ENCODE results near the gene MVD.

Gene MVD

DNA sequence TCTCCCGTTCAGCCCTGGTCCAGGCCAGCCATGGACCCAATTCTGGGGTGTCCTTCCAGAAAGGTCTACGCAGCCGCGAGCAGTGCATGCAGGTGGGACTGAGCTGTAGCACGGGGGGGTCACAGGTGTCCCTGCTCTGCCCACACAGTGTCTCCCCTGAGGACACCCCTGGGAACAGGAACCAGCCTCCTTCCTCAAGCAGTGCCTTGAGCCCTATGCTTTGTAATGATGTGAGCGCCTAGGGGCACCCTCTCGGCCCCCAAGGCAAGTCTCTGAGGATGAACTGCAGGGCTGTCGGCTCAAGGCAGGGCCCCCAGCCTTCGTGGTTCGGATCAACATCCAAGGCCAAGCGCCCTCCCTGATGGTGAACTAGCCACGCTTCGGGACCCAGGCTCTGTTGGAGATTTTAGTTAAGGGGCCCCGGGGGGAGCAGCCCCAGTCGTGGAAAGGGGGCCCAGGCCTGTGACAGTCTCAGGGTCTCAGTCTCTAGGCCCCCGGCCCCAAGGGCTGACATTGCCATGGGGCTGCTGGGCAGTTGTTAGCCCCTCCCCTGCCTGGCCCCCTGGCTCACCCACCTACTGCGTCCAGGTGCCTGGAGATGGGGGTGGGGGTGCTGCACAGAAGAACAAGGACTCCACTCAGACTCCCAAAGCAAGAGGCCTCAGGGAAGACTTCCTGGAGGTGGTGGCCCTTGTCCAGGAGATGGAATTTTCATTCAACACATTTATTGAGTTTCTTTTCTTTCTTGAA lies 22.2 kb downstream of the MVD start:
- DNase-seq (ENCODE audit: low read depth in 2 of 2) = no peak

DNA sequence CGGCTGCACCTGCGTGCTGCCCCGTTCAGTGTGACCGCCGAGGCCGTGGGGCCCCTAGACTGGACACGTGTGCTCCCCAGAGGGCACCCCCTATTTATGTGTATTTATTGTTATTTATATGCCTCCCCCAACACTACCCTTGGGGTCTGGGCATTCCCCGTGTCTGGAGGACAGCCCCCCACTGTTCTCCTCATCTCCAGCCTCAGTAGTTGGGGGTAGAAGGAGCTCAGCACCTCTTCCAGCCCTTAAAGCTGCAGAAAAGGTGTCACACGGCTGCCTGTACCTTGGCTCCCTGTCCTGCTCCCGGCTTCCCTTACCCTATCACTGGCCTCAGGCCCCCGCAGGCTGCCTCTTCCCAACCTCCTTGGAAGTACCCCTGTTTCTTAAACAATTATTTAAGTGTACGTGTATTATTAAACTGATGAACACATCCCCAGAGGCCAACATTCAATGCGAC lies 22.8 kb downstream of the MVD start:
- DNase-seq (ENCODE audit: low read depth in 2 of 2) = no peak

DNA sequence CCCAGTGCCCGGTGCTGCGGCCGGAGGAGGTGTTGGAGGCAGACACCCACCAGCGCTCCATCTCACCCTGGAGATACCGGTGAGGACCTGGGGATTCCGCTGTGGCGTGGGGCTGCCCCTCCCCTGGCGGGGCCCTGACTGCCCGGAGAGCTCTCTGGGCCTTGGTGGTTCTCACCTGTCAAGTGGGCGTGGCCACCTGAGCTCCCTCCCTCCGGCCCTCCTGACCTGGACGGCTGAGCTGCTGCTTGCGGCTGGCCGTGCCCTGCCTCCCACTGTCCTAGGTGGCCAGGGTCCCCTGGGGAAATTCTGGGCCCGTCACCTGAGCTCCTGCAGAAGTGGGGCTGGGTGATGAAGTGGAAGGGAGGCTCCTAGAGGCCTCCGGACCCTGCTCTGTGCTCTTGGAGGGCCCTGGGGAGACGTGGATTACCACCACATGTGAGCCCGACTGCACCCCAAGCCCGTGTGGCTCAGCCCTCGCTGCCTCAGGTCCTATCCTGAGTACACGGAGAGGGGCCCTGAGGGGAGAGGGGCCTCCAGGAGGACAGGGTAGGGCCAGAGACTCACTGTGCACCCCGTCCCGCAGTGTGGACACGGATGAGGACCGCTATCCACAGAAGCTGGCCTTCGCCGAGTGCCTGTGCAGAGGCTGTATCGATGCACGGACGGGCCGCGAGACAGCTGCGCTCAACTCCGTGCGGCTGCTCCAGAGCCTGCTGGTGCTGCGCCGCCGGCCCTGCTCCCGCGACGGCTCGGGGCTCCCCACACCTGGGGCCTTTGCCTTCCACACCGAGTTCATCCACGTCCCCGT lies 23.5 kb downstream of the MVD start:
- no peak for DNase-seq (ENCODE audit: low read depth in 2 of 2)

DNA sequence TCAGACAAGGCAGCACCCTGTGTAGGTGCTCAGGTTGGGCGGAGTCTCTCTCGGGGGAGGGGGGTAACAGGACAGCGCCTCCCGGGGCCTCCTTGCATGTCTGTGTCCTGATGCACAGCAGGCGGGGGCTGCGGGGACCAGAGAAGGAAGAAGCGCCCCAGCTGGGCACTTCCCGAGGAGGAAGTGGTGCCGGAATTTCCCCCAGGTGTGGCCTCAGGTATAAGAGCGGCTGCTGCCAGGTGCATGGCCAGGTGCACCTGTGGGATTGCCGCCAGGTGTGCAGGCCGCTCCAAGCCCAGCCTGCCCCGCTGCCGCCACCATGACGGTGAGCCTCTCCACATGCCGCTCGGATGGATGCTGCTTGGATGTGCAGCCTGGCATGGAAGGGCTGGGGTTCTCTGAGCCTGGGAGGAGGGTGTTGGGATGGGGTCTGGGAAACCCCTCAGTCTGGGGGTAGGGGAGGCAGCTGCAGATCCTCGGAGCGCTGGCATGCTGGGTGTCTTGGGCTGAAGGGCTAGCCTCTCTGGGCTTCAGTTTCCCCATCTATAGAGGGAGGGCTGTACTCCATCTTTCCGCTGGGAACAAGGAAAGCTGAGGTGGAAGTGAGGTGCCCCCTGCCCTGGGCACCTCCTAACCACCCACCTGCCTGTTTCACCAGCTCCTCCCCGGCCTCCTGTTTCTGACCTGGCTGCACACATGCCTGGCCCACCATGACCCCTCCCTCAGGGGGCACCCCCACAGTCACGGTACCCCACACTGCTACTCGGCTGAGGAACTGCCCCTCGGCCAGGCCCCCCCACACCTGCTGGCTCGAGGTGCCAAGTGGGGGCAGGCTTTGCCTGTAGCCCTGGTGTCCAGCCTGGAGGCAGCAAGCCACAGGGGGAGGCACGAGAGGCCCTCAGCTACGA lies 24.3 kb downstream of the MVD start, which contains the start of gene IL17C:
Gene IL17C, plus strand, starts transcription at position 250 of the 908 bp plus-strand sequence. Its CDS starts 70 bp downstream, at position 320.
- no peak for DNase-seq (ENCODE audit: low read depth in 2 of 2)

DNA sequence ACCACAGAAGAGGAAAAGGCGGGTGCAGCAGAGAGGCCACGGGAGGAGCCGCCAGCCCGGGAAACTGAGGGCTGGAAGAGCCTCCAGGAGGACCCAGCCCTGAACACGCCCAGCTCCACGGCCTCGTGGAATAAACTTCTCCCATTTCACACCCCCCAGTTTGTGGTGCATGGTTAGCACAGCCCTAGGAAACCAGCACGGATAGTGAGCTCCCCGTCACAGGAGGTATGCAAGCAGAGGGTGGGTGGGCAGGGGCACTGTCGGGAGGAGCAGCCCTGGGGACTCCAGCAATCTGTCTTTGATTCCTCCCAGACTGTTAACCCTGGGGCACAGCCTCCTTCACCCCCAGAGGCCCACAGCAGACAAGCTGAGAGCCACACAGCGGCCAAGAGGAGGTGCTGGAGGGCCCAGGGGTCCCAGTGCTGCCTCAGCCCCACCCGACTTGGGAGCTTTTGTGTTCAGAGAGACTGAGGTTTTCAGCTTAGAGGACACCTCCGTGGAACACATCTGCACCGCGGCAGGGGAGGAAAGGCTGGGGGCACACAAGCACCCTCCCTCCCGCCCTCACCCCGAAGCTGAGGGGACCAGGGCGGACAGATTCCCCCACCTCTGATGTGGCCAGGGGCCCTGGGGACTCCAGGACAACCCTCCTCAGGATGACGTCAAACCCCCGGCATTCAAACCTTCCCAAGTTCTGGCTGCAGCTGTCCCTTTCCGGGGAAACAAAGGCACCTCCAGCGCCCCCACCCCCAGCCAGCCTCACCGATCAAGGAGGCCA lies 26.2 kb downstream of the MVD start:
- DNase-seq (ENCODE audit: low read depth in 2 of 2) = no peak

DNA sequence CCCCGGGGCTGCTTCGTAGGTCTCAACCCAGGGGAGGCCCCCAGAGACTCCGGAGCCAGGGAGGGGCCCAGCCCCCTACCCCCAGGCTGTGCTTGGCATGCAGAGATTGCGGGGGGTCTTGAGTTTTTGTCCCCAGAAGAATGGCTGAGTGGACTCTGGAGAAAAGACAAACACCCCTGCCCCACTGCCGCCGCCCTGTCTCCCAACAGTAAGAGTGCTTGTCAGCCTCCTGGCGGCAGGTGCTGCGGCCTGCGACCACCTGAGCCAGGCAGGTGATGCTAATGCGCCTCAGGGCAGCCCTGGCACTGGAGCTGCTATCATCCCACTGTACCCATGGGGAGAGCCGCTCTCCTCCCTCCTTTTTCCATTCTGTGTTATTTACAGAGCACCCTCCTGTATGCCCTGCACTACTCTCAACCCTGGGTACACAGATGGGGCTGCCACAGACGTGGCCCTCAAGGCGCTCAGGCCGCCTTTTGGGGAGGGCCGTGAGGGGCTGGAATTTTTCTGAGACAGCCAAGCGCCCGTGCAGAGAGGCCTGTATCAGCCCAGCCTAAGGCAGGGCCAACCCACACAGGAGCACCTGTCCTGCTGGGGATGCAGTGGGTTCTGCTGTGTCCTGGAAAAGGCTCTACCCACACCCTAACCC lies 27.1 kb downstream of the MVD start:
- no peak for DNase-seq (ENCODE audit: low read depth in 2 of 2)

DNA sequence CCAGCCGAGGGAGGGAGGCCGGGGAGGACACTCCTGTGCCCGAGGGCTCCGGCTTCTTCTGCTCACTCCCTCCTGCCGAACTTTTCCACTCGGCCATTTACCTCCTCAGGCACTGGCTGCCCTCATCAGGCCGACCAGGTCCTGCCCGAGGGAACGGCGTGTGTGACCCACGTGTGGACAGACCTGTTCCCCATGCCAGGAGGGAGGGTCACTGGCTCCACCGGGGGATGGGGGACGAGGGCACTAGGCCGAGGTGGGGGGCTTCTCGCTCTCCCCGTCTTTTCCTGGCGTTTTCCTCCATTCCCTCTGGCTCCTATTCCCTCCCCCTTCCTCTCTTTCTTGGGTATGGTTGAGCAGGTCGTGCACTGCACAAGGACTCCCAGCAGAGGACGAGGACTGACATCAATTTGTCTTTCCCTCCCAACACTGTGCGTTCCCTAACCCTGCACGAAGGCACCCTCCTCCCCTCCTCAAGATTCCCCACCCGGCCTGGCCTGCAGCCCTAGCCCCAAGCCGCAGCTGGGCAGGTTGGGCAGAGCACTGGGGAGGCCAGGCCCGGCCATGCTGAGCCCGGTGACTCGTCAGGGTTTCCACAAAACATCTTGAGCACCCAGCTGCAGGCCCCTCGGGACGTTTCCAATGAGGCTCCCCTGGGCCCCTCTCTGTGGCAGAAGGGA lies 27.8 kb downstream of the MVD start:
- DNase-seq (ENCODE audit: low read depth in 2 of 2) = no peak

DNA sequence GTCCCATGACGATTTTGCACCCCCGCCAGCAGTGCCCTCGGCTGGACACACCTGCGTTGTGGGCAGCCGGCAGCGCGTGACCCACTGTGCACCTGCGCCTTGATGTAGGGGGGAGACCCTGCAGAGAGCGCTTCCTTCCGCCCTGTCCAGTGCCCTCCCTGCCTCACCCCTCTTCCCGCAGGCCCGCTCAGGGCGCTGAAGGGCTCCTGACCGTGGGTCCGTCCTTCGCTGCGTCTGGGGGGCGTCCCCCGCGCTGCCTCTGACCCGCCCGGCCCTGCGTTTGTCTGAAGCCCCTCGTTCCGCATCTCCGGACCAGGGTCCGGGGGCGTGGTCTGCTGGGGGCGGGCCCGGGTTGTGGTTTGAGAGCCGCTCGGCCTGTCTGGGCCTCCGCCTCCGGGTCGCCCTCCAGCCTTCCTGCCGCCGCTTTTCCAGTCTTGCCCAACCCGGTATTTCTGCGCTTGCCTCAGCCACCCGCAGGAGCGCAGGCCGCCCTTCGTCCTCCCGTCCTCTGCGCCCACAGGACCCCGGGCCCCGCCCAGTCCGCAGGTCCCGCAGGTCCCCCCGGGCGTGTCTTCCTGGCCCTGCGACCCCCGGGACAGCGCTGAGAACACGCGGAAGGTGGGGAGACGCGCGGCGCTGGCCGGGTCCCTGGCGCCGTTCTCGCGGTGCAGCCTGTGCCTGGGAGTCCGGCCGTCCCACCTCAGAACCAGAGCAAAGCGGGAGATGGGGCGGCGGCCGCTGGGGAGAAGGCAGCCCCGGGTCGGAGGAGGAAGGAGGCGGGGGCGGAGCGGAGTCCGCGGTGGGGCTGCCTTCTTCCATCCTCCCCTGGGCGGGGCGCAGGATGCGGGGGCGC lies 28.5 kb downstream of the MVD start:
- no peak for DNase-seq (ENCODE audit: low read depth in 2 of 2)

DNA sequence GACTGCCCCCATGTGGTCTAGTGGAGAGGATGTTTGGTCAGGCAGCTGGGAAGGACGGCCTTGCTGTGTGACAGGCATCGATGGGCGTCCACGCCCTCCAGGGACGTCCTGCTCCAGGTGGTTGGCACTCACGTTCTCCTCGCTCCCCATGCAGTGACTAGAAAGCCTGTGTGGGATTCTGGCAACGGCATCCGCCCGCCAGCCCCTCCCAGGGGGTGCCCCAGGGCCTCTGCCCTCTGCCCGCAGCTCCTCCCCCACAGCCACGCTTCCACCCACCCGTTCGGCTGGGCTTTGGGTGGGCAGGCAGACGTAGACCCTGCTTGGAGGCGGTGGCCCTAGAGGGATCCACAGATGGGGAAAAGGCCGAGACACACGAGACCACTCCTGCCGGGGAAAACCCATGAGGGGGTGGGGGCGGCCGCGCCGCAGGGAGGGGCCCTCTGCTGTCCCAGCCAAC lies 29.2 kb downstream of the MVD start:
- no peak for DNase-seq (ENCODE audit: low read depth in 2 of 2)

DNA sequence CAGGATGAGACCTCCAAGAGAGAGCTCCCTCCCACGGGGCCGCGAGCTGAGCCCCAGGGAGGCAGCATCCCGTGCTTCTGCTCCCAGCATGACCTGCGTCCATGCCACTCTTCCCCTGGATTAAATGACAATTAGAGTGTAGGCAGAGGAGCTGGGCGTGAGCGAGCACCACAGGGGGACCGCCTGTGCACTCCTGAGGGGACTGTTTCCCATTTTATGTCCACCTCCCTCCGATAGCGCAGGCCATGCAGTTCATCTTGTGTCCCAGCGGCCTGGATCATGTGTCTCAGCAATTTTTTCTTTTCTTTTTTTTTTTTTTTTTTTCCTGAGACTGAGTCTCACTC lies 30.3 kb downstream of the MVD start:
- no peak for DNase-seq (ENCODE audit: low read depth in 2 of 2)

DNA sequence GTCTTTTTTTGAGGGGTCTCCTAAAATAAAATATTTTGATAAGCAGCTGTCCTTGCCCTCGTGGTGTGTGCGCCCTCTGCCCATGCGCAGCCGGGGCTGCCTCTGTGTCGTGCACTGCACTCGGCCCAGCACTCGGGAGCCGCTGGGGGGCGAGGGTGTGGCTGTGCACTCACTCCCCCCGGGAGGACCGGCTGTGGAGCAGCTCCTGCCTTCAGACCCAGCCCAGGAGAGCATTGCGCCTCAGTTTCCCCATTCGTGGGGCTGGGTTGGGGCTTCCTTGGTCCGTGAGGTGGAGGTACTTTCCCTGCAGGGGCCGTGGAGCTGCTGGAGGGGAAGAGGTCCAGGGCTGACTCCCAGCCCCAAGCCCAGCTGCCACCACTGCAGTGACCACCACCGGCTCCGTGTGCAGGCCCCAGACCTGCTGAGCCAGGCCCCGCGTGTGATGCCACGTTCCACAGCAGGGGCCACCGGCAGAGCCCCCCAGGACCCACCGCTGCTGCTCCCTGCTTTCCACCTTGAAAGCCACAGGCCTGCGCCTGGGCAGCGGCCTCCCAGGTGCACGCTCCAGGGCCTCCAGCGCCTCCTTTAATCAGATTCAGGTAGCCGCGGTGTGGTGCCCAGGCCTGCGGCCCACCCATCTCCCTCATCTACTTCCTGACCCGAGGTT lies 30.8 kb downstream of the MVD start:
- no peak for DNase-seq (ENCODE audit: low read depth in 2 of 2)

DNA sequence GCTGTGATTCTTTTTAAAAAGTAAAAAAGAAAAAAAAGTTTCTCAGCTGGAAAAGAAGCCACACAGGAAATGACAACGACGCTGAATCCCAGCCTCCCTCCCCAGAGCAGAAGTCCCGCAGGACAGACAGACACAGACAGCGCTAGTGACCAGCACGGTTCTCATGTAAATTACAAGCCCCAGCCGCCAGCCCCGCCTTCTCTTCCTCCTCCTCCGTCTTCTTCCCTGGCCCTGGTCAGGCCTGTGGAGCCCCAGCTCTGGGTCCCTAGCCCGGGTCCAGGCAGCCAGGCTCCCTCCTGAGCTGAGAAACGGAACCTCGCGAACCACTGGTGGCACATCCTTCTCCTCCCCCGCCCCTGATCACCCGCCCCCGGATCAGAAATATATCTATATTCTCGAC lies 31.5 kb downstream of the MVD start:
- DNase-seq (ENCODE audit: low read depth in 2 of 2) = no peak

DNA sequence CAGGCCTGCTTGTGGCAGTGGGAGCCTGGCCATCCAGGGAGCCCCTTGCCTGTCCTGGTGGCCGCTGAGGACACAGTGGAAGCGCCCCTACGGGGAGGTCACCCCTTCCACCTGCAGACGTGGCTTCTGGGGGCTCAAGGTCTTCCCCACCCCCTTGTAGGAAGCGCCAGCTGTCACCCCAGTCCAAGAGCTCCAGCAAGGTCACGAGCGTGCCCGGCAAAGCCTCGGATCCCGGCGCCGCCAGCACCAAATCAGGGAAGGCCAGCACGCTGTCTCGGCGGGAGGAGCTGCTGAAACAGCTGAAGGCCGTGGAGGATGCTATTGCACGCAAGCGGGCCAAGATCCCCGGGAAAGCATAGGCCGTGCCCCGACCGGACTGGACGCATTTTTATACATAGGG lies 31.9 kb downstream of the MVD start:
- no peak for DNase-seq (ENCODE audit: low read depth in 2 of 2)

DNA sequence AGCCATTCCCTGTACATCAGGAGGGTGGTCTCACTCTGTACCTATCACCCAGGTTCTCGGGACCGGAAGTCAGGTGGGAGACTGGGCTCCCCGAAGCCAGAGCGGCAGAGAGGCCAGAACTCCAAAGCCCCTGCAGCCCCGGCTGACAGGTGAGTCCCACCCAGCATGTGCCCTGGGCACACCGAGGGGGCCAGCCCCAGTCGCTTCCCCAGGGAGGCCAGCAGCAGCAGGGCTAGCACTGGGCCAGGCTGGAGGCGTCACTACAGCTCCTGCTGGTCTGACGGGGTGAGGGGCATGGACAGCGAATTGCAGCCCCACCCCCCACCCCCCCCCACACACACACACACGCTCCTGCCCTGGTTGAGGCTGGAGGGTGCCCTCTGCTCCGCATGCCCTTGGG lies 32.5 kb downstream of the MVD start:
- DNase-seq (ENCODE audit: low read depth in 2 of 2) = no peak

DNA sequence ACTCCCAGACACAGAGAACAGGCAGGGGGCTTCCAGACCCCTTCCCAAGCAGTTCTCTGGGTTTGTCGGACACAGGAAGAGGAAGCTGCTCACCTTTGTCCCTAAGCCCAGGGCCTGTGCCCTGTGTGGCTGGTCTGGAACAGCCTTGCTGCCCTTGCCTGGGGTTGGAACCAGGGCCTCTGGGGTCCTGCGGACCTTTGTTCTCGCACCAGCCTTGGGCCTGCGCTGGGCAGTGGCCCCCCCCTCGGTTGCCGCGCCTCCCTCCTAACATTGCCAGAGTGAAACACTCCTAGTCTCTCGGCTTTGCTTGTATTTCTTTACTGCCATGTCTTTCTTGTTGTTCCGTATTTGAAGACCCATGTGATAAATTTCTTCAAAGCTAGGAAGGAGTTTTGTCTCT lies 33.1 kb downstream of the MVD start:
- DNase-seq (ENCODE audit: low read depth in 2 of 2) = no peak

DNA sequence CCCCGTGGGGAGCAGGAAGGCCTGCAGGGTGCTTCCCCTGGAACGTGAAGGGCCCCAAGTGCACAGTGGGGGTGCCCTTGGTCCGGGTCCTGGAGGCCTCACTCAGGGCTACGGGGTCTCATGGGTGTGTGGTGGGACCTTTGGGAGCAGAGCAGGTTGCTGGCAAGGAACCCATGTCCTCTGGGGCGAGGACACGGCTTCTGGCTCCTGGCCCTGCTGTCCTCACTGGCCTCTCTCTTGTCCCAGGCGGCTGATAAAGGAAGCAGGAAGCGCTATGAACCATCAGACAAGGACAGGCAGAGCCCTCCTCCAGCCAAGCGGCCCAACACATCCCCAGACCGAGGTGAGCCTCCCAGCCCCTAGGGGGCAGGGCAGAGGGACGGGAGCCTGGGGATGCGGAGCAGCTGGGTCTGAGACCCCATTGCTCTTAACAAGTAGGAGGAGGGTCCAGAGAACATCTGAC lies 34.3 kb downstream of the MVD start:
- no peak for DNase-seq (ENCODE audit: low read depth in 2 of 2)

DNA sequence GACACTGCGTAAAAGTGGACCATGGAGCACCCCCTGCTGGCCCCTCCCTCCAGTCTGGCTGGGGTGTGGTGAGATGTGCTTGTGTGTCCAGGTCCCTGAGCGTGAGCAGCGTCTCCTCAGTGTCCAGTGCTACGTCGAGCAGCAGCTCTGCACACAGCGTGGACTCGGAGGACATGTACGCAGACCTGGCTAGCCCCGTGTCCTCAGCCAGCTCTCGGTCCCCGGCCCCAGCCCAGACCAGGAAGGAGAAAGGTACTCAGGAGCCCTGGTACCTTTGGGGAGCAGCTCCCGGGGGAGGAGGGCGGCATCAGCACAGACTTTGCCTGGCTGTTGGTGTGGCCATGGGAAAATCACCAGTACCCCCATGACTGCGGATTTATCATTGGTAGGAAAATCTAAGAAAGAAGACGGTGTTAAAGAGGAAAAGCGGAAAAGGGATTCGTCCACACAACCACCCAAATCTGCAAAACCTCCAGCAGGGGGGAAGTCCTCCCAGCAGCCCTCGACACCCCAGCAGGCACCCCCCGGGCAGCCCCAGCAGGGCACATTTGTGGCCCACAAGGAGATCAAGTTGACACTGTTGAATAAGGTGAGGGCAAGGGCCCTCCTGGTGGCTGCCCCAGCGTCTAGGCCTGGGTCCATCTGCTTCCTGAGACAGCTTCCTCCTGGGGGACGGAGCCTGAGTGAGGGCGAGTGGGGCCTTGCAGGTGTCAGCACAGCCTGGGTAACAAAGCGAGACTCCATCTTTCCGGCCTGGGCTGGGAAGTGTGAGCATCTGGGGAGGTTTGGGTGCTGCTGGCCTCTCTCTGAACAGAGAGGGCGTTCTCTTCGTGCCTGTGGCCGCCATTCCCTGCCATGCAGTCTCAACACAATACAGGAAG lies 35.1 kb downstream of the MVD start:
- DNase-seq (ENCODE audit: low read depth in 2 of 2) = no peak

DNA sequence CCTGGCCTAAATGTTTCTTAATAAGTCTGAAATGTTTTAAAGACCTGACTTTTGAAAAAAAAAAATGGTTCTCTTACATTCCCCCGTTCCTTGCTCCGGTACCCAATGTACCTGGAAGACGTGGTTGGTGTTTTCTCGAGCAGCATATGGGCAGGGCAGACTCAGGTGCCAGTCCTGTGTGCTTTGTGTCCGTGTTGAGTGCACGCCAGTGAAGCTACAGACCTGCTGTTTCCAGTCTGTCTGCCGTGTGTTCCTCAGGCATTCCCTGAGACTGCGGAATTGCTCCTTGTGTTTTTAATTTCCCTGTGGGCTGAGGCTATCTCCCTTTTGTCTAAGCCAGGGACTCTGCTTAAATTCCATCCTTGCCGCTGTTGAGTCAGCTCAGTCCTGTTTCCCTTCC lies 36.2 kb downstream of the MVD start:
- no peak for DNase-seq (ENCODE audit: low read depth in 2 of 2)
